Neural cell (in vitro differentiated cells): Measurements from ENCODE around the gene ACACA. TPM values are rescaled to one million over a fixed set of nuclear protein-coding genes. Genes with fewer than 3 reads are reported as not detected.

Source experiments
- H2AFZ ChIP-seq: fragments of 200-600, 300-800 bp; sonication (generic), shearing (Covaris generic); 2 replicates; pipeline ENCODE4 v1.6.0; 2014; ENCODE audit warnings: low read depth, mild to moderate bottlenecking, antibody characterized with exemption, low read length, moderate library complexity
- H3F3A ChIP-seq: fragments of 200-600 bp; shearing (Covaris generic); 2 replicates; pipeline ENCODE4 v1.6.1; 2016; ENCODE audit warnings: mild to moderate bottlenecking, moderate library complexity, mixed read lengths, antibody characterized with exemption, low read length; ENCODE audit not compliant: insufficient read depth, poor library complexity, severe bottlenecking
- H3K27ac ChIP-seq: fragments of 200-600, 300-800 bp; sonication (generic), shearing (Covaris generic); 2 replicates; pipeline ENCODE4 v1.5.1; 2014; ENCODE audit warnings: mild to moderate bottlenecking, low read length, moderate library complexity
- H3K27me3 ChIP-seq: fragments of 300-800, 200-600 bp; sonication (generic), shearing (Covaris generic); 2 replicates; pipeline ENCODE4 v1.6.0; 2014; ENCODE audit warnings: mild to moderate bottlenecking, low read depth, low read length, moderate library complexity; ENCODE audit not compliant: insufficient read depth
- H3K36me3 ChIP-seq: fragments of 300-800, 200-600 bp; sonication (generic), shearing (Covaris generic); 2 replicates; pipeline ENCODE4 v1.5.1; 2014; ENCODE audit warnings: mild to moderate bottlenecking, antibody characterized with exemption, low read length, moderate library complexity; ENCODE audit not compliant: insufficient read depth
- H3K4me2 ChIP-seq: fragments of 300-800, 200-600 bp; sonication (generic), shearing (Covaris generic); 2 replicates; pipeline ENCODE4 v1.6.0; 2014; ENCODE audit warnings: mild to moderate bottlenecking, low read length
- H3K4me3 ChIP-seq: fragments of 300-800, 200-600 bp; sonication (generic), shearing (Covaris generic); 2 replicates; pipeline ENCODE4 v1.5.1; 2014; ENCODE audit warnings: mild to moderate bottlenecking, low read length, moderate library complexity
- H3K79me2 ChIP-seq: fragments of 200-600 bp; shearing (Covaris generic); replicated peaks from 2 replicates; pipeline ENCODE4 v1.6.0; 2014; ENCODE audit warnings: mild to moderate bottlenecking, low read length, moderate library complexity; ENCODE audit not compliant: insufficient read depth
- H3K9ac ChIP-seq: fragments of 300-800, 200-600 bp; sonication (generic), shearing (Covaris generic); 2 replicates; pipeline ENCODE4 v1.6.1; 2016; ENCODE audit warnings: mild to moderate bottlenecking, low read length, mixed read lengths
- H3K9me2 ChIP-seq: fragments of 200-600 bp; shearing (Covaris generic); 2 replicates; pipeline ENCODE4 v1.6.1; 2016; ENCODE audit warnings: mild to moderate bottlenecking, low read length, mixed read lengths; ENCODE audit not compliant: insufficient read depth
- H3K9me3 ChIP-seq: fragments of 200-600, 300-800 bp; sonication (generic), shearing (Covaris generic); 2 replicates; pipeline ENCODE4 v1.6.1; 2016; ENCODE audit warnings: mild to moderate bottlenecking, mixed run types, low read length, moderate library complexity, mixed read lengths
- H4K20me1 ChIP-seq: fragments of 200-600 bp; shearing (Covaris generic); 2 replicates; pipeline ENCODE4 v1.6.1; 2016; ENCODE audit warnings: mild to moderate bottlenecking, mixed run types; ENCODE audit not compliant: insufficient read depth
- EP300 ChIP-seq: fragments of 450-650 bp; conservative IDR thresholded peaks from 2 replicates; pipeline ENCODE4 v1.6.1; 2014; ENCODE audit warnings: antibody characterized with exemption, mild to moderate bottlenecking, moderate library complexity; ENCODE audit not compliant: poor library complexity, severe bottlenecking
- EZH2 ChIP-seq: fragments of 200-600, 300-800 bp; shearing (Covaris generic), sonication (generic); IDR thresholded peaks from 2 replicates; pipeline ENCODE4 v1.6.1; 2014; ENCODE audit warnings: antibody characterized with exemption, low read length, borderline replicate concordance, mild to moderate bottlenecking; ENCODE audit not compliant: insufficient read depth, poor library complexity, severe bottlenecking
- MXI1 ChIP-seq: fragments of 450-650 bp; conservative IDR thresholded peaks from 2 replicates; pipeline ENCODE4 v1.6.1; 2014; ENCODE audit warnings: antibody characterized with exemption, mild to moderate bottlenecking; ENCODE audit not compliant: poor library complexity, severe bottlenecking
- POLR2AphosphoS5 ChIP-seq: IDR thresholded peaks from 2 replicates; pipeline ENCODE4 v1.6.1; 2012
- RAD21 ChIP-seq: fragments of 450-650 bp; conservative IDR thresholded peaks from 2 replicates; pipeline ENCODE4 v1.6.1; 2014; ENCODE audit warnings: antibody characterized with exemption, mild to moderate bottlenecking, moderate library complexity
- SMC3 ChIP-seq: fragments of 450-650 bp; conservative IDR thresholded peaks from 2 replicates; pipeline ENCODE4 v1.6.1; 2014; ENCODE audit warnings: antibody characterized with exemption, mild to moderate bottlenecking, moderate library complexity; ENCODE audit not compliant: poor library complexity
- TAF1 ChIP-seq: IDR thresholded peaks from 2 replicates; pipeline ENCODE4 v1.6.1; 2012; ENCODE audit warnings: low read depth
- polyA plus RNA-seq: library from polyadenylated mRNA; depleted of rRNA; stranded (reverse); fragments of >200 nt; gene quantifications from 2 replicates; pipeline ENCODE4 v1.2.3, GENCODE V29; 2014
- TF ChIP-seq, protein P1 (sequence below): IDR thresholded peaks from 2 replicates; pipeline ENCODE4 v1.6.1; 2012; ENCODE audit warnings: borderline replicate concordance
- TF ChIP-seq, protein P2 (sequence below): fragments of 450-650 bp; IDR thresholded peaks from 2 replicates; pipeline ENCODE4 v1.5.1; 2014; ENCODE audit warnings: antibody characterized with exemption, mild to moderate bottlenecking, moderate library complexity; ENCODE audit not compliant: poor library complexity, severe bottlenecking

The ACACA gene
- polyA plus RNA-seq, 1 donor from 2014 or later, result 38.4 TPM

DNA sequence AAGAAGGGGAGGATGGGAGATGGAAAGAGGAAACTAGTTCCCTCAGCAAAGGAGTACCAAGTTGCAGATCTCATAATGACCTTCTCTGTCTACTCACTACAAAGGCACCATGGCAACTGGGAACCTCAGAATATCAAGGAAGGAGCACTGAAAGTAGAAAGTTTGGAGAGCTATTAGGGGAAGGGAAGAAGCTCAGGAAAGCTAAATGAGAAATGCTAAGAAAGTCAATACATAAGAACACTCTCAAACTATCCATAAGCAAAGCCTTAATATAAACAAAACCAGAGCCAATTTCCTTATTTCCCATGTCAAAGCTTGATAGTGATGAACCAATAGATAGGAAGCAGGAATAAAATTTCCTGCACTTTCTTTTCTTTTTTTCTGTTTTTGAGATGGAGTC is 88.8 kb downstream of the ACACA start:
- no peak overlapping the region for H3K4me3 ChIP-seq
- H3K27me3 ChIP-seq, result no peaks in the 10 kb centered on the region
- H2AFZ ChIP-seq, result no peak overlapping the region
- no peaks in the 10 kb centered on the region for H4K20me1 ChIP-seq
- no peaks in the 10 kb centered on the region for H3K9me2 ChIP-seq
- no peak overlapping the region for H3K4me2 ChIP-seq
- H3F3A ChIP-seq, result no peaks in the 10 kb centered on the region
- H3K79me2 ChIP-seq, result no peaks in the 10 kb centered on the region
- H3K9ac ChIP-seq, result no peak overlapping the region
- no peaks in the 10 kb centered on the region for H3K36me3 ChIP-seq
- no peak overlapping the region for H3K27ac ChIP-seq
- no peaks in the 10 kb centered on the region for H3K9me3 ChIP-seq
- TF ChIP-seq EP300, result no peak
- TF ChIP-seq SMC3, result no peak
- no peak for TF ChIP-seq RAD21
- TF ChIP-seq, protein P1, sequence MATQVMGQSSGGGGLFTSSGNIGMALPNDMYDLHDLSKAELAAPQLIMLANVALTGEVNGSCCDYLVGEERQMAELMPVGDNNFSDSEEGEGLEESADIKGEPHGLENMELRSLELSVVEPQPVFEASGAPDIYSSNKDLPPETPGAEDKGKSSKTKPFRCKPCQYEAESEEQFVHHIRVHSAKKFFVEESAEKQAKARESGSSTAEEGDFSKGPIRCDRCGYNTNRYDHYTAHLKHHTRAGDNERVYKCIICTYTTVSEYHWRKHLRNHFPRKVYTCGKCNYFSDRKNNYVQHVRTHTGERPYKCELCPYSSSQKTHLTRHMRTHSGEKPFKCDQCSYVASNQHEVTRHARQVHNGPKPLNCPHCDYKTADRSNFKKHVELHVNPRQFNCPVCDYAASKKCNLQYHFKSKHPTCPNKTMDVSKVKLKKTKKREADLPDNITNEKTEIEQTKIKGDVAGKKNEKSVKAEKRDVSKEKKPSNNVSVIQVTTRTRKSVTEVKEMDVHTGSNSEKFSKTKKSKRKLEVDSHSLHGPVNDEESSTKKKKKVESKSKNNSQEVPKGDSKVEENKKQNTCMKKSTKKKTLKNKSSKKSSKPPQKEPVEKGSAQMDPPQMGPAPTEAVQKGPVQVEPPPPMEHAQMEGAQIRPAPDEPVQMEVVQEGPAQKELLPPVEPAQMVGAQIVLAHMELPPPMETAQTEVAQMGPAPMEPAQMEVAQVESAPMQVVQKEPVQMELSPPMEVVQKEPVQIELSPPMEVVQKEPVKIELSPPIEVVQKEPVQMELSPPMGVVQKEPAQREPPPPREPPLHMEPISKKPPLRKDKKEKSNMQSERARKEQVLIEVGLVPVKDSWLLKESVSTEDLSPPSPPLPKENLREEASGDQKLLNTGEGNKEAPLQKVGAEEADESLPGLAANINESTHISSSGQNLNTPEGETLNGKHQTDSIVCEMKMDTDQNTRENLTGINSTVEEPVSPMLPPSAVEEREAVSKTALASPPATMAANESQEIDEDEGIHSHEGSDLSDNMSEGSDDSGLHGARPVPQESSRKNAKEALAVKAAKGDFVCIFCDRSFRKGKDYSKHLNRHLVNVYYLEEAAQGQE, result no peak

GRCh38 chr17:37315601-37316000 is 91.0 kb downstream of the ACACA start:
- Histone ChIP-seq H2AFZ (no peak overlapping the region), H3K4me2 (no peak overlapping the region)
- TF ChIP-seq EZH2 (no peak), SMC3 (no peak), MXI1 (no peak), RAD21 (no peak), EP300 (no peak), TAF1 (no peak), POLR2AphosphoS5 (no peak)
- TF ChIP-seq, protein P2, sequence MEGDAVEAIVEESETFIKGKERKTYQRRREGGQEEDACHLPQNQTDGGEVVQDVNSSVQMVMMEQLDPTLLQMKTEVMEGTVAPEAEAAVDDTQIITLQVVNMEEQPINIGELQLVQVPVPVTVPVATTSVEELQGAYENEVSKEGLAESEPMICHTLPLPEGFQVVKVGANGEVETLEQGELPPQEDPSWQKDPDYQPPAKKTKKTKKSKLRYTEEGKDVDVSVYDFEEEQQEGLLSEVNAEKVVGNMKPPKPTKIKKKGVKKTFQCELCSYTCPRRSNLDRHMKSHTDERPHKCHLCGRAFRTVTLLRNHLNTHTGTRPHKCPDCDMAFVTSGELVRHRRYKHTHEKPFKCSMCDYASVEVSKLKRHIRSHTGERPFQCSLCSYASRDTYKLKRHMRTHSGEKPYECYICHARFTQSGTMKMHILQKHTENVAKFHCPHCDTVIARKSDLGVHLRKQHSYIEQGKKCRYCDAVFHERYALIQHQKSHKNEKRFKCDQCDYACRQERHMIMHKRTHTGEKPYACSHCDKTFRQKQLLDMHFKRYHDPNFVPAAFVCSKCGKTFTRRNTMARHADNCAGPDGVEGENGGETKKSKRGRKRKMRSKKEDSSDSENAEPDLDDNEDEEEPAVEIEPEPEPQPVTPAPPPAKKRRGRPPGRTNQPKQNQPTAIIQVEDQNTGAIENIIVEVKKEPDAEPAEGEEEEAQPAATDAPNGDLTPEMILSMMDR, result no peak
- TF ChIP-seq, protein P1, result no peak

More at GRCh38 chr17:37315601-37316000, 91.0 kb downstream of the ACACA start:
- Histone ChIP-seq H3K36me3 (no peaks in the 10 kb centered on the region), H3F3A (no peaks in the 10 kb centered on the region), H3K27ac (no peak overlapping the region), H3K27me3 (no peaks in the 10 kb centered on the region), H3K4me3 (no peak overlapping the region), H3K9me3 (no peaks in the 10 kb centered on the region), H4K20me1 (no peaks in the 10 kb centered on the region), H3K79me2 (no peaks in the 10 kb centered on the region), H3K9ac (no peak overlapping the region), H3K9me2 (no peaks in the 10 kb centered on the region)
